HEK293 (cell line): ENCODE measurements around the gene KRT79.

ENCODE experiments used
- CTCF ChIA-PET: fragments of 350-600 bp; formaldehyde crosslinking; extraction: SDS; loops from one replicate; lab custom pipeline; 2021; ENCODE audit warnings: antibody characterized with exemption; lab: Yijun Ruan, JAX
- POLR2A ChIA-PET: fragments of 300-600 bp; formaldehyde crosslinking; extraction: SDS; loops from one replicate; lab custom pipeline; 2020; ENCODE audit warnings: antibody characterized with exemption, inconsistent platforms; lab: Yijun Ruan, JAX
- H3K27ac ChIP-seq: fragments of 200-500 bp; sonication (Bioruptor generic); 2 replicates; pipeline ENCODE4 v1.5.1; 2014; ENCODE audit warnings: low read depth, low read length, control low read depth, inconsistent platforms; ENCODE audit errors: extremely low read depth
- H3K36me3 ChIP-seq, 2 experiments: fragments of 200-500 bp in 1 of 2; sonication (Bioruptor generic) in 1 of 2; 1 replicate in 1 of 2; 2 replicates in 1 of 2; pipeline ENCODE4 v1.5.1; 2014 to 2017; ENCODE audit warnings: inconsistent platforms in 2 of 2, low read length in 2 of 2; ENCODE audit not compliant: control insufficient read depth in 2 of 2, insufficient read depth in 1 of 2
- H3K4me1 ChIP-seq: fragments of 200-500 bp; sonication (Bioruptor generic); 2 replicates; pipeline ENCODE4 v1.5.1; 2014; ENCODE audit warnings: mild to moderate bottlenecking, low read length, inconsistent platforms; ENCODE audit not compliant: control insufficient read depth, insufficient read depth
- H3K4me3 ChIP-seq: 2 replicates; pipeline ENCODE4 v1.5.1; 2011; ENCODE audit warnings: low read depth, mild to moderate bottlenecking, control low read depth, low read length, moderate library complexity
- H3K9me3 ChIP-seq: fragments of 200-500 bp; sonication (Bioruptor generic); 2 replicates; pipeline ENCODE4 v1.5.1; 2014; ENCODE audit warnings: low read depth, low read length, inconsistent platforms; ENCODE audit not compliant: control insufficient read depth, insufficient read depth
- HOXC10 ChIP-seq: sonication (generic); formaldehyde crosslinking; IDR thresholded peaks from 2 replicates; pipeline ENCODE4 v1.8.1; 2023; ENCODE audit warnings: mild to moderate bottlenecking, missing genetic modification reagents
- MYNN ChIP-seq: fragments of 450-650 bp; formaldehyde crosslinking; IDR thresholded peaks from 2 replicates; pipeline ENCODE4 v1.5.1; 2016; ENCODE audit warnings: missing biosample characterization, missing genetic modification characterization, borderline replicate concordance
- PBX3 ChIP-seq: sonication (generic); formaldehyde crosslinking; IDR thresholded peaks from 2 replicates; pipeline ENCODE4 v1.8.1; 2022; ENCODE audit warnings: mild to moderate bottlenecking, moderate library complexity, missing genetic modification reagents
- PRDM2 ChIP-seq: fragments of 450-650 bp; formaldehyde crosslinking; IDR thresholded peaks from 2 replicates; pipeline ENCODE4 v1.5.1; 2016; ENCODE audit warnings: missing biosample characterization, missing genetic modification characterization, borderline replicate concordance
- PRDM6 ChIP-seq: fragments of 450-650 bp; formaldehyde crosslinking; IDR thresholded peaks from 2 replicates; pipeline ENCODE4 v1.5.1; 2017; ENCODE audit warnings: missing biosample characterization, missing genetic modification characterization
- SCRT2 ChIP-seq: fragments of 450-650 bp; formaldehyde crosslinking; IDR thresholded peaks from 2 replicates; pipeline ENCODE4 v1.5.1; 2016; ENCODE audit warnings: missing biosample characterization, missing genetic modification characterization
- ZBTB44 ChIP-seq: fragments of 450-650 bp; IDR thresholded peaks from 2 replicates; pipeline ENCODE4 v1.5.1; 2018; ENCODE audit warnings: missing biosample characterization, mild to moderate bottlenecking, missing genetic modification characterization
- ZFP37 ChIP-seq: fragments of 450-650 bp; formaldehyde crosslinking; IDR thresholded peaks from 2 replicates; pipeline ENCODE4 v1.5.1; 2016; ENCODE audit warnings: missing biosample characterization, missing genetic modification characterization
- ZNF366 ChIP-seq: fragments of 450-650 bp; formaldehyde crosslinking; conservative IDR thresholded peaks from 2 replicates; pipeline ENCODE4 v1.5.1; 2016; ENCODE audit warnings: missing biosample characterization, missing genetic modification characterization
- ZNF394 ChIP-seq: fragments of 450-650 bp; formaldehyde crosslinking; IDR thresholded peaks from 2 replicates; pipeline ENCODE4 v1.5.1; 2016; ENCODE audit warnings: missing biosample characterization, missing genetic modification characterization, mild to moderate bottlenecking, moderate library complexity, borderline replicate concordance
- ZNF473 ChIP-seq: fragments of 450-650 bp; formaldehyde crosslinking; IDR thresholded peaks from 2 replicates; pipeline ENCODE4 v1.5.1; 2017; ENCODE audit warnings: missing biosample characterization, missing genetic modification characterization
- ZNF561 ChIP-seq: fragments of 450-650 bp; IDR thresholded peaks from 2 replicates; pipeline ENCODE4 v1.5.1; 2018; ENCODE audit warnings: missing biosample characterization, missing genetic modification characterization, borderline replicate concordance
- ZNF654 ChIP-seq: fragments of 450-650 bp; formaldehyde crosslinking; IDR thresholded peaks from 2 replicates; pipeline ENCODE4 v1.5.1; 2016; ENCODE audit warnings: low read depth, missing biosample characterization, missing genetic modification characterization
- ZNF660 ChIP-seq: fragments of 450-650 bp; IDR thresholded peaks from 2 replicates; pipeline ENCODE4 v1.5.1; 2018; ENCODE audit warnings: missing biosample characterization, mild to moderate bottlenecking, missing genetic modification characterization

KRT79 gene

GRCh38 chr12:52879394-52880351 is 45.6 kb upstream of the KRT79 start (continued):
- TF ChIP-seq MYNN (tag by site-specific recombination) (no peak), ZNF660 (tag by site-specific recombination) (peak; percentile 32; the same call in 1 of the 2 replicates), ZNF654 (tag by site-specific recombination) (peak; percentile 99), ZFP37 (tag by site-specific recombination) (peak; percentile 73; the same call in 1 of the 2 replicates), ZNF394 (peak; percentile 48; the same call in 1 of the 2 replicates), SCRT2 (tag by site-specific recombination) (no peak), ZNF473 (no peak), ZNF366 (tag by site-specific recombination) (peak; percentile 51), PRDM2 (no peak)

- H3K36me3 ChIP-seq, result no peaks in the 10 kb centered on the region
- ChIA-PET CTCF (interaction anchor here (0.5 to 10.4 kb wide), 67 partner anchors 9 to 915 kb away, joined by 3 to 835 read pairs (median 5); partner anchors contain the start of genes KRT8, KRT84 and KRT85), POLR2A (interaction anchor here (0.6 to 3.7 kb wide), 9 partner anchors 17 to 732 kb away, joined by 3 to 13 read pairs (median 5); partner anchors contain the start of gene KRT8)
- TF ChIP-seq PRDM6 (tag by site-specific recombination), result no peak
- no peak for TF ChIP-seq ZNF561 (tag by site-specific recombination)
- TF ChIP-seq ZBTB44 (tag by site-specific recombination), result no peak
- TF ChIP-seq PBX3 (CRISPR knock-in tag), result no peak
- no peak for TF ChIP-seq HOXC10
- TF ChIP-seq, all 188 proteins: peak for 0
- Histone ChIP-seq H3K4me1 (peaks cover 4% of the 10 kb centered on the region), H3K4me3 (no peak overlapping the region), H3K27ac (peak overlapping the region; percentile 52; the same call in 1 of the 2 replicates), H3K9me3 (no peaks in the 10 kb centered on the region)
Observed at GRCh38 chr12:52878507-52879393, 44.6 kb upstream of the KRT79 start.
